HepG2 (cell line): ENCODE results near the gene ITGB6.

Experiments
- AKAP8 ChIP-seq: sonication (generic); formaldehyde crosslinking; IDR thresholded peaks from 2 replicates; pipeline ENCODE4 v1.5.1; 2020; ENCODE audit warnings: mild to moderate bottlenecking, missing genetic modification reagents
- SRF ChIP-seq: IDR thresholded peaks from 2 replicates; pipeline ENCODE4 v1.6.1; 2011; ENCODE audit warnings: mild to moderate bottlenecking, low read depth, low read length, moderate library complexity
- ZNF33A ChIP-seq: sonication (generic); formaldehyde crosslinking; IDR thresholded peaks from 2 replicates; pipeline ENCODE4 v1.5.1; 2020; ENCODE audit warnings: missing genetic modification reagents, mild to moderate bottlenecking, moderate library complexity, borderline replicate concordance
- TF ChIP-seq, protein P1 (sequence below): fragments of 450-650 bp; IDR thresholded peaks from 2 replicates; pipeline ENCODE4 v1.6.1; 2016

DNA sequence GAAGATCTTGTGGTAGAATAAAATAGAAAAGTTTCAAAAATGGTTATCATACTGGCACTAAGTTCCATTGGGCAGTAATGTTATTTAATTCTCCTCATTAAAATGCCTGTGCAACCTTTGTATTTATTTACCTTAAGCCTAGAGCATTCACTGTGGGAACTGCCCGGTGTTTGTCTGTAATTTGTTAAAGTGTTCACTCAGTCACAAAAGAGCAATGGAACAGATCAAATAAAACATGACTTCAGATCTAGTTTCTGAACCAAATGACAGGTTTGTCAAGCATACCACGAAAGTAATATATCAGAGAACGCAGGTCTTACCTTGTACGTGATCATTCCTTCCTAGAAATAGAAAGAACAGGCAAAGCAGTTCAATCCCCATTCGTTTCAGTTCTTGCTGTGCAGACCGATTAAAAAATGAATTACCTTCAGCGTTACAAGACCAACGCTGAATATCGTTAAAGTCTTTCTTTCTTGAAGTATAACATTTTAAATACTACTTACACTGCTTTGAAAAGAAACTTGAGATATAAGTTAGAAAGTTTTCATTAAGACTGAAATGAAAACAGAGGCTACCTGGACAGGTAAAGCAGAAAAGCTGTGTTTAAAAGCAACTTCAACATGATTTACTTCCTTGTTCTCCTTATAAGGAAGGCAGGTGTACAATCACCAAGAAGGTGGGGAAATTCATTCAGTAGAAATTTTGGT, at the start of gene ITGB6:
- TF ChIP-seq SRF (no peak), AKAP8 (CRISPR knock-in tag) (no peak), ZNF33A (no peak)
- TF ChIP-seq, protein P1, sequence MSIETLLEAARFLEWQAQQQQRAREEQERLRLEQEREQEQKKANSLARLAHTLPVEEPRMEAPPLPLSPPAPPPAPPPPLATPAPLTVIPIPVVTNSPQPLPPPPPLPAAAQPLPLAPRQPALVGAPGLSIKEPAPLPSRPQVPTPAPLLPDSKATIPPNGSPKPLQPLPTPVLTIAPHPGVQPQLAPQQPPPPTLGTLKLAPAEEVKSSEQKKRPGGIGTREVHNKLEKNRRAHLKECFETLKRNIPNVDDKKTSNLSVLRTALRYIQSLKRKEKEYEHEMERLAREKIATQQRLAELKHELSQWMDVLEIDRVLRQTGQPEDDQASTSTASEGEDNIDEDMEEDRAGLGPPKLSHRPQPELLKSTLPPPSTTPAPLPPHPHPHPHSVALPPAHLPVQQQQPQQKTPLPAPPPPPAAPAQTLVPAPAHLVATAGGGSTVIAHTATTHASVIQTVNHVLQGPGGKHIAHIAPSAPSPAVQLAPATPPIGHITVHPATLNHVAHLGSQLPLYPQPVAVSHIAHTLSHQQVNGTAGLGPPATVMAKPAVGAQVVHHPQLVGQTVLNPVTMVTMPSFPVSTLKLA, result no peak
